ENCODE measurements around the gene N4BP3.

Gene N4BP3

DNA sequence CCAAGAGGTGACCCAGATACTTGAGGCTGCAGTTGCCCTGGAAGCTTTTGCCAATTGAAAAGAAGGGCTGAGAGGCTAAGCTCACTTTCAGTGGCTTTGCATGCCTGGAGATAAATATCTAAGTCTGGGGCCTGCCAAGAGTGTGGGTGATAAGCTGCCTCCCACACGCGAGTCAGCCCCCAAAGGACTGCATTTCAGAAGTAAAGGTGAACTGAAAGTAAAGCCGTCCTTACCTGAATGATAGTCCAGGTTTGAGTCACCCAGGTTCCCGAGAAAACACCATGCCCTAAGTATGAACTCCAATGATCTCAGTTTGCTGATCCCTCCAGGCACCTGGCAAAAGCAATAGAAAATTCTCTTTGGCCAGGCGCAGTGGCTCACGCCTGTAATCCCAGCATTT lies 22.5 kb upstream of the N4BP3 start:
- Histone ChIP-seq H4K20me1 (ENCODE audit: insufficient read depth, low read length) (no peaks in the 10 kb centered on the region), H2AFZ (ENCODE audit: low read length) (no peak overlapping the region), H3K79me2 (ENCODE audit: low read length) (no peaks in the 10 kb centered on the region), H3K4me2 (ENCODE audit: low read depth, low read length) (no peak overlapping the region), H3K36me3 (replicated peaks; ENCODE audit: insufficient read depth, low read length) (no peaks in the 10 kb centered on the region), H3K27ac (ENCODE audit: low read length) (no peak overlapping the region), H3K9me2 (replicated peaks; ENCODE audit: insufficient read depth, low read length) (no peaks in the 10 kb centered on the region), H3K4me3 (ENCODE audit: low read length) (no peak overlapping the region), H3K9me3 (replicated peaks; ENCODE audit: insufficient read depth, low read length) (no peaks in the 10 kb centered on the region), H3K9ac (ENCODE audit: low read length) (no peak overlapping the region), H3K27me3 (replicated peaks; ENCODE audit: insufficient read depth, low read length) (peaks cover 20% of the 10 kb centered on the region; the same call in 1 of the 2 replicates), H3K4me1 (ENCODE audit: low read length) (no peaks in the 10 kb centered on the region), H3F3A (ENCODE audit: insufficient read depth, low read length) (no peaks in the 10 kb centered on the region)
- TF ChIP-seq CTCF (IDR thresholded peaks at IDR 0.05; ENCODE audit: low read length) (no peak), EZH2 (optimal IDR thresholded peaks at IDR 0.05; ENCODE audit: low read depth, low read length) (no peak), EZH2phosphoT487 (IDR thresholded peaks at IDR 0.05; ENCODE audit: low read length) (no peak)
- DNase-seq, result no peak

DNA sequence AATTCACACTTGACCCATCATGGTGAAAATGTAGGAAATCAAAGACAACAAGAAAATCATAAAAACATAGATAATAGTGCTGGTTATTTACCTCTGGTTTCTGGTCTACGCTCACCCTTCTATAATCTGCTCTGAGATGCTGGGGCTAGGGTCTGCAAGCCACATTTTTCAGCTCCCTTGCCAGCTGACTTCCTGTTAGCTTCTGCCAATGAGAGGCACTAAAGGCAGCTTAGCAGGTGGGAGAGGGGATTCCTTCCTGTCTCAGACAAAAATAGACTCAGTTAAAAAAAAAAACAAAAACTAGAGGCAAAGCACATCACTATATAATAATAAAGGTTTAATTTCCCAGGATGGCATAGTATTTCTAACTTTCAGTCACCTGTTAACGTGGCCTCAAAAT lies 20.2 kb upstream of the N4BP3 start:
- Histone ChIP-seq H3K27me3 (replicated peaks; ENCODE audit: insufficient read depth, low read length) (peaks cover 24% of the 10 kb centered on the region), H3K9me3 (replicated peaks; ENCODE audit: insufficient read depth, low read length) (no peaks in the 10 kb centered on the region)

DNA sequence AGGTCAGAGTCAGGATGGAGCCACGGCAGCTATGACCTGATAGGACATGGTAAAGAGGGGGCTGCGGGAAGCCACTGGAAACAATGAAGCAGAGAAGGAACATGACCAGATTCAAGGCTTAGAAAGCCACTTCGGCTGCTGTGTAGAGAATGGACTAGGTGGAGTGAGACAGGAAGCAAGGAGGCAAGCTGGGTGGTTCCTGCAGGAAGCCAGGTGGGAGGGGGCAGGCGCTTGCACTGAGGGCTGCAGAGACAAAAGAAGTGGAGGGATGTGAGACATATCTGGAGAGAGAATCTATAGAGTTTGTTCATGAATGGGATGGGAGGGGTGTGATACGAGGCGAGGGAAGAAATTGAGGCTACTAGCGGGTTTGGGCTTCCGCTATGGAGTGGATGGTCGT lies 19.0 kb upstream of the N4BP3 start:
- H3K4me3 ChIP-seq (ENCODE audit: low read length), result no peak overlapping the region
- H3K79me2 ChIP-seq (ENCODE audit: low read length), result no peaks in the 10 kb centered on the region
- no peaks in the 10 kb centered on the region for H3K36me3 ChIP-seq (replicated peaks; ENCODE audit: insufficient read depth, low read length)
- peaks cover 26% of the 10 kb centered on the region for H3K27me3 ChIP-seq (replicated peaks; ENCODE audit: insufficient read depth, low read length)
- H3K4me2 ChIP-seq (ENCODE audit: low read depth, low read length), result no peak overlapping the region
- H2AFZ ChIP-seq (ENCODE audit: low read length), result no peak overlapping the region
- no peak for TF ChIP-seq CTCF (IDR thresholded peaks at IDR 0.05; ENCODE audit: low read length)
- TF ChIP-seq EZH2 (optimal IDR thresholded peaks at IDR 0.05; ENCODE audit: low read depth, low read length), result no peak
- TF ChIP-seq EZH2phosphoT487 (IDR thresholded peaks at IDR 0.05; ENCODE audit: low read length), result no peak
- no peaks in the 10 kb centered on the region for H4K20me1 ChIP-seq (ENCODE audit: insufficient read depth, low read length)
- no peak overlapping the region for H3K9ac ChIP-seq (ENCODE audit: low read length)
- no peaks in the 10 kb centered on the region for H3F3A ChIP-seq (ENCODE audit: insufficient read depth, low read length)
- H3K9me3 ChIP-seq (replicated peaks; ENCODE audit: insufficient read depth, low read length), result no peaks in the 10 kb centered on the region
- no peaks in the 10 kb centered on the region for H3K9me2 ChIP-seq (replicated peaks; ENCODE audit: insufficient read depth, low read length)
- no peak for DNase-seq
- H3K4me1 ChIP-seq (ENCODE audit: low read length), result no peaks in the 10 kb centered on the region
- H3K27ac ChIP-seq (ENCODE audit: low read length), result no peak overlapping the region

More for the DNA sequence above, 20.2 kb upstream of the N4BP3 start:
- Histone ChIP-seq H4K20me1 (ENCODE audit: insufficient read depth, low read length) (no peaks in the 10 kb centered on the region), H3K4me2 (ENCODE audit: low read depth, low read length) (no peak overlapping the region), H3F3A (ENCODE audit: insufficient read depth, low read length) (no peaks in the 10 kb centered on the region), H3K79me2 (ENCODE audit: low read length) (no peaks in the 10 kb centered on the region), H3K9me2 (replicated peaks; ENCODE audit: insufficient read depth, low read length) (no peaks in the 10 kb centered on the region), H2AFZ (ENCODE audit: low read length) (no peak overlapping the region), H3K27ac (ENCODE audit: low read length) (no peak overlapping the region), H3K4me1 (ENCODE audit: low read length) (no peaks in the 10 kb centered on the region), H3K36me3 (replicated peaks; ENCODE audit: insufficient read depth, low read length) (no peaks in the 10 kb centered on the region), H3K4me3 (ENCODE audit: low read length) (no peak overlapping the region), H3K9ac (ENCODE audit: low read length) (no peak overlapping the region)
- TF ChIP-seq EZH2 (optimal IDR thresholded peaks at IDR 0.05; ENCODE audit: low read depth, low read length) (no peak), CTCF (IDR thresholded peaks at IDR 0.05; ENCODE audit: low read length) (no peak), EZH2phosphoT487 (IDR thresholded peaks at IDR 0.05; ENCODE audit: low read length) (no peak)
- no peak for DNase-seq
